Fibroblast of lung (primary cell): ENCODE data around the gene TRAF5.

Experiments used
- EZH2 ChIP-seq: IDR thresholded peaks from 2 replicates; pipeline ENCODE4 v1.5.1; 2012; ENCODE audit warnings: low read length, control low read depth, mild to moderate bottlenecking; ENCODE audit errors: missing control alignments
- TF ChIP-seq, protein P1 (sequence below), 2 donors: IDR thresholded peaks in 1 of 2; conservative IDR thresholded peaks in 1 of 2; 1 replicate in 1 of 2; 2 replicates in 1 of 2; pipeline ENCODE4 v1.5.1; 2011 to 2012; ENCODE audit warnings: low read length in 2 of 2, control low read depth in 1 of 2, inconsistent platforms in 1 of 2, low read depth in 1 of 2, mild to moderate bottlenecking in 1 of 2

DNA sequence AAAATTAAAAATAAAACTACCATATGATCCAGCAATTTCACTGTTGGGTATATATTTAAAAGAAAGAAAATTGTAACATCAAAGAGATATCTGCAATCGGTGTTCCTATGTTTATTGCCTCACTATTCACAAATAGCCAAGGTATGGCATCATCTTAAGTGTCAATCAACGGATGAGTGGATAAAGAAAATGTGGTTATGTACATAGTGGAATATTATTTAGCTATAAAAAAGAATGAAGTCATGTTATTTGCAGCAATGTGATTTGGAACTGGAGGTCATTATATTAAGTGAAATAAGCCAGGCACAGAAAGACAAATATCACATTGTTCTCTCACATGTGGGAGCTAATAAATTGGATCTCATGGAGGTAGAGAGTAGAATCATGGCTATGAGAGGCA is 89.1 kb downstream of the TRAF5 start:
- TF ChIP-seq, protein P1, sequence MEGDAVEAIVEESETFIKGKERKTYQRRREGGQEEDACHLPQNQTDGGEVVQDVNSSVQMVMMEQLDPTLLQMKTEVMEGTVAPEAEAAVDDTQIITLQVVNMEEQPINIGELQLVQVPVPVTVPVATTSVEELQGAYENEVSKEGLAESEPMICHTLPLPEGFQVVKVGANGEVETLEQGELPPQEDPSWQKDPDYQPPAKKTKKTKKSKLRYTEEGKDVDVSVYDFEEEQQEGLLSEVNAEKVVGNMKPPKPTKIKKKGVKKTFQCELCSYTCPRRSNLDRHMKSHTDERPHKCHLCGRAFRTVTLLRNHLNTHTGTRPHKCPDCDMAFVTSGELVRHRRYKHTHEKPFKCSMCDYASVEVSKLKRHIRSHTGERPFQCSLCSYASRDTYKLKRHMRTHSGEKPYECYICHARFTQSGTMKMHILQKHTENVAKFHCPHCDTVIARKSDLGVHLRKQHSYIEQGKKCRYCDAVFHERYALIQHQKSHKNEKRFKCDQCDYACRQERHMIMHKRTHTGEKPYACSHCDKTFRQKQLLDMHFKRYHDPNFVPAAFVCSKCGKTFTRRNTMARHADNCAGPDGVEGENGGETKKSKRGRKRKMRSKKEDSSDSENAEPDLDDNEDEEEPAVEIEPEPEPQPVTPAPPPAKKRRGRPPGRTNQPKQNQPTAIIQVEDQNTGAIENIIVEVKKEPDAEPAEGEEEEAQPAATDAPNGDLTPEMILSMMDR (conservative IDR thresholded peaks at IDR 0.05 in 1 of 2, IDR thresholded peaks at IDR 0.05 in 1 of 2; ENCODE audit: low read depth in 1 of 2, low read length in 2 of 2), result no peak
- no peak for TF ChIP-seq EZH2
